Psoas muscle (tissue), 8 donors: Measurements from ENCODE around the gene MT1F. TPM values are rescaled to one million over a fixed set of nuclear protein-coding genes. Genes with fewer than 3 reads are reported as not detected.

Source experiments
- ATAC-seq, 4 donors: fragments of 200-7000 bp; cut with Tn5 transposase; one replicate each; pipeline ENCODE4 v1.9.1; 2020; ENCODE audit warnings: moderate library complexity in 3 of 4, mild to moderate bottlenecking in 2 of 4
- DNase-seq, 2 donors: peaks; one replicate each; pipeline ENCODE4 v3.0.0-alpha.2; 2020
- H3K27ac ChIP-seq: fragments of 200-600 bp; one replicate; pipeline ENCODE4 v1.8.0; 2022
- H3K27me3 ChIP-seq, 3 donors: fragments of 200-600 bp in 1 of 3; one replicate each; pipeline versions ENCODE4 v1.6.1 to v1.8.0; 2013 to 2022; ENCODE audit warnings: low read length in 2 of 3, mild to moderate bottlenecking in 2 of 3, moderate library complexity in 1 of 3; ENCODE audit not compliant: insufficient read depth in 3 of 3
- H3K36me3 ChIP-seq, 2 donors: fragments of 200-600 bp in 1 of 2; one replicate each; pipeline versions ENCODE4 v1.6.1 to v1.8.0; 2013 to 2022; ENCODE audit warnings: low read depth in 1 of 2, mild to moderate bottlenecking in 1 of 2, moderate library complexity in 1 of 2; ENCODE audit not compliant: insufficient read depth in 1 of 2
- H3K4me1 ChIP-seq: fragments of 200-600 bp; one replicate; pipeline ENCODE4 v1.8.0; 2022
- H3K4me3 ChIP-seq: fragments of 200-600 bp; one replicate; pipeline ENCODE4 v1.8.0; 2022; ENCODE audit warnings: mild to moderate bottlenecking
- H3K9me3 ChIP-seq: fragments of 200-600 bp; one replicate; pipeline ENCODE4 v1.8.0; 2022
- CTCF ChIP-seq: fragments of 200-600 bp; IDR thresholded peaks from one replicate; pipeline ENCODE4 v1.8.0; 2022; ENCODE audit warnings: antibody characterized with exemption
- WGBS, 3 donors: extraction: QIAGEN DNeasy Blood & Tissue Kit; methylation state at CpG; one replicate each; pipeline versions ENCODE4 v1.1.6 to v1.1.7; 2013; 5-methylcytosine and 5-hydroxymethylcytosine counted together
- intact Hi-C, 2 donors: fragments of 100-400 bp; cut with DNase I; formaldehyde crosslinking; loops; one replicate each; pipeline versions ENCODE4 v1.11.0 to v1.14.2; 2022
- polyA plus RNA-seq, 3 donors: library from polyadenylated mRNA; stranded (reverse); fragments of 200-250 nt; gene quantifications; one replicate each; pipeline ENCODE4 v1.2.3, GENCODE V29; 2013
- total RNA-seq, 4 donors: library from RNA; stranded (reverse); fragmentation: NEBNext Ultra II Directional in 2 of 4; extraction: Animal tissue kit (Norgen Biotek cat#: 25700) in 2 of 4; gene quantifications; one replicate each; pipeline versions ENCODE4 v1.2.1 to v1.2.4, GENCODE V29; 2021 to 2023
- donor health status: healthy with polysubstance abuse.
- donor health status: DM: no; HTN: no; CAD: no; lungs with moderate emphysema.
- donor health status: Bipolar disorder and iron deficiency.
- donor health status: healthy.
- donor health status: DM: yes; HTN: yes; CAD: no.
- donor health status: DM: no; HTN: no; CAD: no.
- donor health status: DM: no; HTN: no; CAD: no.
- donor health status: DM: yes; HTN: yes; CAD: no.

MT1F gene
- total and polyA plus RNA-seq, 7 donors, result 0.73 to 3.2 (median 1.2) TPM; not detected in 1

- no peaks in the 10 kb centered on the region for H3K36me3 ChIP-seq
- H3K27me3 ChIP-seq, result peaks cover 0 to 2% (median 0%) of the 10 kb centered on the region in 3 donors
- H3K9me3 ChIP-seq, result no peaks in the 10 kb centered on the region
- no peak for TF ChIP-seq CTCF
- DNase-seq (no peak), ATAC-seq (no peak)
- H3K4me1 ChIP-seq, result peaks cover 5% of the 10 kb centered on the region
- H3K27ac ChIP-seq, result no peak overlapping the region
- 54 to 56% (median 55%) methylated on average over 38 to 40 of the region's 40 CpGs for WGBS, 3 donors
- peak overlapping the region; percentile 4 for H3K4me3 ChIP-seq
- intact Hi-C loops, result loop anchor here in 1 of 2 donors (5.0 kb wide), 1 partner anchor 33 kb away; no protein-coding TSS in a partner anchor
These were observed 22.3 kb upstream of the MT1F start for GRCh38 chr16:56635441-56635967.

GRCh38 chr16:56636616-56637413 is 20.9 kb upstream of the MT1F start:
- Histone ChIP-seq H3K4me3 (no peak overlapping the region), H3K9me3 (no peaks in the 10 kb centered on the region), H3K36me3 (no peaks in the 10 kb centered on the region), H3K4me1 (peaks cover 5% of the 10 kb centered on the region), H3K27ac (no peak overlapping the region), H3K27me3 (peaks cover 0 to 2% (median 0%) of the 10 kb centered on the region in 3 donors)
- intact Hi-C loops, result loop anchor here in 1 of 2 donors (5.0 kb wide), 1 partner anchor 35 kb away; no protein-coding TSS in a partner anchor
- ATAC-seq (no peak), DNase-seq (no peak)
- 72 to 82% (median 76%) methylated on average over 9 of the region's 9 CpGs for whole genome bisulfite sequencing, 3 donors
- no peak for TF ChIP-seq CTCF

- H3K27ac ChIP-seq, result peak within 1 kb of the TSS; percentile 65
These were observed 19.7 kb upstream of the MT1F start, which contains the start of gene MT1A for GRCh38 chr16:56637814-56638750. MT1A (plus strand) TSS chr16:56638666; CDS start chr16:56638739, 73 bp downstream.

More at GRCh38 chr16:56637814-56638750, 19.7 kb upstream of the MT1F start, which contains the start of gene MT1A:
- H3K4me1 ChIP-seq, result peaks cover 5% of the 10 kb centered on the region
- peak; percentile 87 to 89 for DNase-seq
- no peak for TF ChIP-seq CTCF
- WGBS, 3 donors, result 10 to 16% (median 14%) methylated on average over 67 to 68 of the region's 68 CpGs
- H3K27me3 ChIP-seq, result peaks cover 0 to 2% (median 0%) of the 10 kb centered on the region in 3 donors
- peak within 1 kb of the TSS; percentile 69 for H3K4me3 ChIP-seq
- intact Hi-C loops, result loop anchor here in 1 of 2 donors (5.0 kb wide), 1 partner anchor 36 kb away; no protein-coding TSS in a partner anchor
- H3K9me3 ChIP-seq, result no peaks in the 10 kb centered on the region
- H3K36me3 ChIP-seq, result no peaks in the 10 kb centered on the region
- peak; percentile 87 to 91 (median 88) for ATAC-seq
